H1 (cell line): ENCODE results near the gene LMX1A.

Source experiments
- CTCF ChIP-seq, 3 experiments: IDR thresholded peaks; 1 replicate in 2 of 3; 2 replicates in 1 of 3; pipeline versions ENCODE4 v1.5.1 to v1.6.1; 2011; ENCODE audit warnings: low read length in 3 of 3, mild to moderate bottlenecking in 3 of 3, inconsistent platforms in 2 of 3, low read depth in 1 of 3, moderate library complexity in 1 of 3; ENCODE audit not compliant: insufficient read depth in 1 of 3; ENCODE audit errors: control extremely low read depth in 1 of 3
- POLR2A ChIP-seq, 2 experiments: IDR thresholded peaks; 1 replicate in 1 of 2; 2 replicates in 1 of 2; pipeline ENCODE4 v1.6.1; 2011; ENCODE audit warnings: low read depth in 2 of 2, low read length in 2 of 2, mild to moderate bottlenecking in 2 of 2; ENCODE audit errors: control extremely low read depth in 1 of 2
- POLR2AphosphoS5 ChIP-seq: IDR thresholded peaks from 2 replicates; pipeline ENCODE4 v1.6.1; 2011; ENCODE audit warnings: low read depth, low read length

- TF ChIP-seq POLR2A (IDR thresholded peaks at IDR 0.05; ENCODE audit: control extremely low read depth in 1 of 2, low read depth in 2 of 2, low read length in 2 of 2): no peak
- no peak for TF ChIP-seq CTCF (IDR thresholded peaks at IDR 0.05; ENCODE audit: control extremely low read depth in 1 of 3, insufficient read depth in 1 of 3, low read depth in 1 of 3, low read length in 3 of 3)
- TF ChIP-seq POLR2AphosphoS5: no peak
These were observed 138.6 kb downstream of the LMX1A start for GRCh38 chr1:165217958-165218357.
